ENCODE data around the gene TFCP2L1. TPM values are rescaled to one million over a fixed set of nuclear protein-coding genes. Genes with fewer than 3 reads are reported as not detected.

TFCP2L1 gene
- total RNA-seq, 1 experiment from 2014 or later: 4.3 TPM

GRCh38 chr2:121253674-121254240, 31.2 kb downstream of the TFCP2L1 start:
- Mint-ChIP-seq H3K9me3 (no peaks in the 10 kb centered on the region), H3K27ac (no peak overlapping the region), H3K4me1 (peaks cover 8% of the 10 kb centered on the region), H3K4me3 (no peak overlapping the region), H3K27me3 (ENCODE audit: low read depth) (no peaks in the 10 kb centered on the region), H3K36me3 (no peaks in the 10 kb centered on the region)
- no peak for TF ChIP-seq PRDM15 (CRISPR knock-in tag; IDR thresholded peaks at IDR 0.05)
- ChIA-PET CTCF (no interaction called here), POLR2A (no interaction called here)
- DNase-seq (ENCODE audit: low spot score): no peak
- ATAC-seq: no peak

- TF ChIP-seq SMAD4 (CRISPR knock-in tag; IDR thresholded peaks at IDR 0.05) (no peak), TEAD4 (CRISPR knock-in tag; IDR thresholded peaks at IDR 0.05) (no peak), ATF1 (CRISPR knock-in tag; IDR thresholded peaks at IDR 0.05) (no peak), NFE2L1 (CRISPR knock-in tag; IDR thresholded peaks at IDR 0.05) (no peak), EMX1 (CRISPR knock-in tag; IDR thresholded peaks at IDR 0.05) (no peak), GRHL2 (CRISPR knock-in tag; IDR thresholded peaks at IDR 0.05; ENCODE audit: insufficient replicate concordance, severe bottlenecking) (no peak), JAZF1 (CRISPR knock-in tag; IDR thresholded peaks at IDR 0.05) (no peak), ZNF138 (CRISPR knock-in tag; conservative IDR thresholded peaks at IDR 0.05) (no peak), RORB (CRISPR knock-in tag; IDR thresholded peaks at IDR 0.05) (no peak), ZNF671 (CRISPR knock-in tag; IDR thresholded peaks at IDR 0.05) (no peak), TCF7 (CRISPR knock-in tag; IDR thresholded peaks at IDR 0.05; ENCODE audit: low read depth) (no peak), IRF1 (CRISPR knock-in tag; IDR thresholded peaks at IDR 0.05) (no peak), AFF4 (CRISPR knock-in tag; IDR thresholded peaks at IDR 0.05; ENCODE audit: borderline replicate concordance) (no peak), ATF6 (CRISPR knock-in tag; IDR thresholded peaks at IDR 0.05) (no peak), STAT6 (CRISPR knock-in tag; conservative IDR thresholded peaks at IDR 0.05; ENCODE audit: low read depth) (no peak), NR1H2 (CRISPR knock-in tag; IDR thresholded peaks at IDR 0.05) (no peak)
- ChIA-PET POLR2A (no interaction called here), CTCF (interaction anchor here (1.0 kb wide), 1 partner anchor 158 kb away, joined by 3 read pairs; no protein-coding TSS in a partner anchor)
- DNase-seq (ENCODE audit: low spot score) (no peak), ATAC-seq (no peak)
- no peaks in the 10 kb centered on the region for H3K36me3 Mint-ChIP-seq
- H3K27me3 Mint-ChIP-seq (ENCODE audit: low read depth): no peaks in the 10 kb centered on the region
- H3K9me3 Mint-ChIP-seq: no peaks in the 10 kb centered on the region
- peaks cover 8% of the 10 kb centered on the region for H3K4me1 Mint-ChIP-seq
- no peak overlapping the region for H3K27ac Mint-ChIP-seq
- H3K4me3 Mint-ChIP-seq: no peak overlapping the region
Measured at GRCh38 chr2:121253021-121253673, 31.9 kb downstream of the TFCP2L1 start.
